HG02970 (cell line): ENCODE data around the gene PITHD1.
"Not testable (repeated sequence)": the region's sequence is repeated elsewhere in the genome, so short reads cannot be mapped to it uniquely, and the experiment has no call there.

Source experiments
- ATAC-seq: cut with Tn5 transposase; IDR thresholded peaks from one replicate; pipeline ENCODE4 v1.9.1; 2021; ENCODE audit warnings: mild to moderate bottlenecking, moderate library complexity, moderate number of reproducible peaks; ENCODE audit not compliant: unreplicated experiment, low FRiP score

The PITHD1 gene, protein sequence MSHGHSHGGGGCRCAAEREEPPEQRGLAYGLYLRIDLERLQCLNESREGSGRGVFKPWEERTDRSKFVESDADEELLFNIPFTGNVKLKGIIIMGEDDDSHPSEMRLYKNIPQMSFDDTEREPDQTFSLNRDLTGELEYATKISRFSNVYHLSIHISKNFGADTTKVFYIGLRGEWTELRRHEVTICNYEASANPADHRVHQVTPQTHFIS

DNA sequence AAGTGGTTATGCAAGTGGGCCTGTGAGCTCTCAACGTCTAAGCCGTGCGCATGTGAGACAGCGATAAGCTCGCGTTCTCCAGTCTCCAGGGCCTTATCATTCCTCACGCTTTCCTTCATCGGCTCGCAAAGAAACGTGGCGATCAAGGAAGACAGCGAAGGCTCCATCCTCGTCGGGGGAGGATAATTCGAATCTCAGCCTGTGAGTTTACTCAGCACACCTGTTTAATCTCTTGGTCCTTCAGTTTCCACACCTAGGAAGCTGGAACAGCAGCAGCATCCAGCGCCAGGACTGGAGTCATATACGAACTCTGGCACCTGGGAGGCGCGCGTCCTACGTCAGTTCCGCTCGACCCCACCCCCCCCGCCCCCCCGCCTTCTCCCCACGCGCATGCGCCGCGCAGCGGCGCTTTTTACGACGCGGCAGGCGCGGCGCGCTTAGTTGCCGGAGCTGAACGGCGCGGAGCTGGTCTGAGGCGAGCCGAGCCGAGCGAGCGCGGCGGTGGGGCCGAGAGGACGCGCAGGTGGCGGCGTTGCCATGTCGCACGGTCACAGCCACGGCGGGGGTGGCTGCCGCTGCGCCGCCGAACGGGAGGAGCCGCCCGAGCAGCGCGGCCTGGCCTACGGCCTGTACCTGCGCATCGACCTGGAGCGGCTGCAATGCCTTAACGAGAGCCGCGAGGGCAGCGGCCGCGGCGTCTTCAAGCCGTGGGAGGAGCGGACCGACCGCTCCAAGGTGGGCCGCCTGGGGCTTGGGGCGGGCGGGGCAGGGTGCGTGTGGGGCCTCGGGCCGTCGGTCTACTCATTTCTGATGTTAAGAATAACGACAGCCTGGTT, at the start of gene PITHD1:
TSS of gene PITHD1 (plus strand) at position 440 of the 836 bp plus-strand sequence. CDS start at position 538, 98 bp downstream.
- ATAC-seq, result peak; percentile 75

DNA sequence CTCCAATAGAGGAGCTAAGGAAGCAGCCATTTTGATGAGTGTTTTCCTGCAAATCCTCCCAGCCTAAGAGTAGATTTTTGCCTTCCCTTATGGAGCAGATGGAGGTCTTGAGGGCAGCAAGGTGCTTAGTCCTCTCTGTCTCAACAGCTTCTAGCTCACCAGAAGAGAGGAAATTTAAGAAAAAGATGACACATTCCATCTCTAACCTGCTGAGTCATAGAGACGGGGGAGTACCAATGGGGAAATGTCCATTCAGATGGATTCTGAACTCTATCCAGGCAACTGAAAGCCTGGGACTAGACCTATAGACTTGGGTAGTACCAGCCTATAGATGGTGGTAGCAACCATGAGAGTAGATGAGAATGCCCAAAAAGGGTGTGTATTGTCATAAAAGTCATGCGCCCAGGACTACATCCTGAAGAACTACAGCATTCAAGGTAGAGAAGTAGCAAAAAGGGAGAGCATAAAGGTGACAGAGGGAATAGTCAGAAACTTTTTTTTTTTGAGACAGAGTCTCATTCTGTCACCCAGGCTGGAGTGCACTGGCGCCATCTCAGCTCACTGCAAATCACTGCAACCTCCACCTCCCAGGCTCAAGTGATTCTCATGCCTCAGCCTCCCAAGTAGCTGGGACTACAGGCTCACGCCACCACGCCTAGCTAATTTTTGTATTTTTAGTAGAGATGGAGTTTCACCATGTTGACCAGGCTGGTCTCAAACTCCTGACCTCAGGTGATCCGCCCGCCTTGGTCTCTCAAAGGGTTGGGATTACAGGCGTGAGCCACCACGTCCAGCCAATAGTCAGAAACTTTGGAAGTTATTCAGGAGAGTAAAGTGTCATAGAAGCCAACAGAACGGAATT, 45.6 kb upstream of the PITHD1 start:
- no peak for ATAC-seq

DNA sequence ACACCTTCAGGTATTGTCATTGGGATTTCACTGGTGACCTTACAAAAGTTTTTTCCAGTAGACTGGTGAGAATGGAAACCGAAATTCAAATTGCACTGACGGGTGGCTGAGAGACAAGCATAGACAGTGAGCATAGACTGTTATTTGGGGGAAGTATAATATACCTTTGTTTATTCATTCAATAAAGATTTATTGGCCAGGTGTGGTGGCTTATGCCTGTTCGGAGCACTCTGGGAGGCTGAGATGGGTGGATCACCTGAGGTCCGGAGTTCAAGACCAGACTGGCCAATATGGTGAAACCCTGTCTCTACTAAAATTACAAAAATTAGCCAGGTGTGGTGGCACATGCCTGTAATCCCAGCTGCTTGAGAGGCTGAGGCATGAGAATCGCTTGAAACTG, 44.9 kb upstream of the PITHD1 start:
- not testable (repeated sequence) for ATAC-seq

DNA sequence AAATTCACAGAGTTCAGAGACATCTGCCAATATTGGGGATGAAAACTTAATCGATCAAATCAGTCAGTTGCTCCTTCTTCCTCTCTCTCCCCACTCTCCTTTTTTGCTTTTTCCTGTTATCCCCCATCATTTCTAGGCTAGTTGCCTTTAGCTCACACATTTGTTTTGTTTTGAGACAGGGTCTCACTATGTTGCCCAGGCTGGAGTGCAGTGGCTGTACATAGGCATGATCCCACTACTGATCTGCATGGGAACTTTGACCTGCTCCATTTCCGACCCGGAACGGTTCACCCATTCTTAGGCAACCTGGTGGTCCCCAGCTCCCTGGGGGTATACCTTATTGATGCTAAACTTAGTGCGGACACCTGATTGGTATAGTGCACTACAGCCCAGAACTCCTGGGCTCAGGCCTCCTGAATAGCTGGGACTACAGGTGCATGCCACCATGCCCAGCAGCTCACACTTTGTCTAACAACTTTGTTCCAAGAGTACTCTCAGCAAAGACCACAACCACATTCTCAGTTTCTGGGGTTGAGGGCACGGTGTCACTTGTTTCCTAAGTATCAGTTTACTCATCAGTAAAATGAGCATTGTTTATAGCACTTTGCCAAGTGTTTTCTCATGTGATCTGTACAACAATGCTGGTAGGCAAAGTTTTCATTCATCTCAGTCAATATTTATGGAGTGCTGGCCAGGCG, 41.6 kb upstream of the PITHD1 start:
- no peak for ATAC-seq

DNA sequence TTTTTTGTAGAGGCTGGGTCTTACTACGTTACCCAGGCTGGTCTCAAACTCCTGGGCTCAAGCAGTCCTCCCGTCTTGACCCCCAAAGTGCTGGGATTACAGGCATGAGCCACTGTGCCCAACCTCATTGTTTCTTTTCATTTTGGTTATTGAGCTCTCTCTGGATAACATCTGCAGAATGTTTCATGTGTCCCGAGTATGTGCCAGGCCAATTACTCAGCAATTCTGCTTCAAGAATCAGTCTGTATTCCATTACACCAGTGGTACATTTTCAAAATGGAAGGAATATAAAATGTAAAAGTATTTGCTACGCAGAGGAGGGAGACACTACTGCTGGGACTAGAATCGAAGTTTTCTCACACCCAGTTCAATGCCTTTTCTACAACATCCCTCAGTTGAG, 36.6 kb upstream of the PITHD1 start:
- no peak for ATAC-seq

DNA sequence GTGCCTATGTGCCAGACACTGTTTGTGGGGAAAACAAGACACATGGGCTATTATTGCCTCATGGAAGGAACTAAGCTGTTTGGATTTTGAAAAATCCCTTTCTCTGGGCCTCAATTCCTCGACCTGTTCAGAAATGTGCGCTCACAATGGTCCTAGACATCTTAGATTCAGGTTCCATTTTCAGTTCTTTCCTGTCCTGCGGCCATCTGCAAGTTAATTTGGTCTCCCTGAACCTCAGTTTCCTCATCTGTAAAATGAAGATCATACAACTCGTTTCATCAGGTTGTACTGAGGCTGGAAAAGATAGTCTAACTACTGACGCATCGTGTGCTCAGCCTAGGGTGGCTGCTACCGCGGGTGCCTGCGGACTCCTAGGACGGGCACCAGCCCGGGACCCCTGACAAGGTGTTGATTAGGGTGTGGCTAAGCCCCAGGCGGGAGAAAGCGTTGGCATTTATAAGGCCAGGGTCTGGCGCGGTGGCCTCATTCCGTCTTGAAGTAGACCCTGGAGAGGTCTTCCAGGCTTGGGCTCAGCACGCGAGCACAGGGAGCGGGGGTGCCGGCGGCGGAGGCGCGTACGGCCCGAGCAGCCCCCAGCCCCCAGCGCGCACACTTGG, 35.4 kb upstream of the PITHD1 start:
- no peak for ATAC-seq

DNA sequence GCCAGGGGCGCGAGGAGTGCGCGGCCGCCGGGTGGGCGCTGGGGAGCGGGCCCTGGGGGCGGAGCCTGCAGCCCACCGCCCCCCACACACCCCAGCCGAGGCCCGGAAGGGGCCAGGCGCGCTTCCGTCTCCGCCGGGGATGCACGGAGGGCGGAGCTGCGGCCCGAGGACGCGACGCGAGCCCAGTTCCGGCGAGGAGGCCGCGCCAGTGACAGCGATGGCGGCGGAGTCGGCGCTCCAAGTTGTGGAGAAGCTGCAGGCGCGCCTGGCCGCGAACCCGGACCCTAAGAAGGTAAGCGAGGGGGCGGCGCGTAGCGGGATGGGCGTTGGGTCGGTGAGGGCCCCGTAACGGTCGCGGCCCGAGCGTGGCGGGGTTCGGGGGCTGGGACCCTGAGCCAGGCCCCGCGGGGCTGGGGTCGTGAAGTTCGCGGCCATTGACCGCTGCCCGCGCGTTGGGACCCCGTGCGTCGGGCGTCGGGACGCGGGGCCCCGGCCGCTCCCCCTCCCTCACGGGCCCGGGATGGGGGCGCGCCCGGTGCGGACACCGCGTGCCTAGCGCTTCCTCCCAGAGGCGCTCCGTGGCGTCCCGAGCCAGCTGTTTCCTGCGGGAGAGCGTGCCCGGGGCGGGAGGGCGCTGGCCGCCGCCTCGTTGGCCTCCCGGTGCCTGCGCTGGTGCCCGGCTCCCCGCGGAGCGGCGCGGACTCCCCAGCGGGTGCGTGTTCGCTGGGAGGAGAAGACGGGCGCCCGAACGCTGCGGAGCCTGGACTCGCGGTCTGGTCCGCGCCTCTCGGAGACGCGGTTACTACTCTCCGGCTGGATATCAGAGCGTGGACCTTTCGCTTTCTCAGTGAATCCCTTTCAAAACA, 34.7 kb upstream of the PITHD1 start, which contains the start of gene ELOA:
TSS of gene ELOA (plus strand) at position 185 of the 866 bp plus-strand sequence. CDS start at position 218, 33 bp downstream.
- ATAC-seq, result peak; percentile 74

DNA sequence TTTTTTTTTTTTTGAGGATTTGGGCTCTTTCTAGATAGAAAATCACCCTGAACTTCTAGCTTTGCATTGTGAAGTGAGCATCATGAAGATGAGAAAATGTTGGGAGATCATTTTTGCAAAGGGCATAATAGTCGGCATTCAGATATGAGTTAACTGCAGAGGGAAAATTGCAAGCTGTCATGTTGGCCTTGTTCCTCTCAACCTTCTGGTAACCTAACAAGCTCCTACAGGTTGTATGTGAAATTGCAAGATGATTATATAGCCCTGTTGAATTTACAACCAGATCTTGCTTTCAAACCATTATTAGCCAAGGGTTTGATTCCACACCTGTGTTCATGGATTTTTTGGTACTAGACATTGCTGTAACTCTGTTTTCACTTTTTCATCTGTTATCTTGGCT, 32.7 kb upstream of the PITHD1 start:
- no peak for ATAC-seq

DNA sequence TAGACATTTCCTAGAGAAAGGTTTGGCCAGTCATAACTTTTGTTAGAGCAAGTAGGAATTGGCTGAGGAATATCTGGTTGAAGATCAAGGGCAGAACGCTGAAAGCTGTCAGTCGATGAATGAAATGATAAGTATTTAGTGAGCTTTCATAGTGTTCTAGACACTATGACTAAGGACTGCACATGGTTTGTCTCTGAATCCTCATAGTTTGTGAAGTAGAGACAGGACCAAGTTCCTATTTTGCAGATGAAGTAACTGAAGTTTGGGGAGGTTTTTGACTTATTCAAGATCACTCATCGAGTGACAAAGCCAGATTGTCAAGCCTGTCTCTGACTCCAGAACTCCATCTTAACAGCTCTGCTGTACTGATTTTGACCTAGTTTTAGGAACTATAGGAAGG, 30.2 kb upstream of the PITHD1 start:
- no peak for ATAC-seq

DNA sequence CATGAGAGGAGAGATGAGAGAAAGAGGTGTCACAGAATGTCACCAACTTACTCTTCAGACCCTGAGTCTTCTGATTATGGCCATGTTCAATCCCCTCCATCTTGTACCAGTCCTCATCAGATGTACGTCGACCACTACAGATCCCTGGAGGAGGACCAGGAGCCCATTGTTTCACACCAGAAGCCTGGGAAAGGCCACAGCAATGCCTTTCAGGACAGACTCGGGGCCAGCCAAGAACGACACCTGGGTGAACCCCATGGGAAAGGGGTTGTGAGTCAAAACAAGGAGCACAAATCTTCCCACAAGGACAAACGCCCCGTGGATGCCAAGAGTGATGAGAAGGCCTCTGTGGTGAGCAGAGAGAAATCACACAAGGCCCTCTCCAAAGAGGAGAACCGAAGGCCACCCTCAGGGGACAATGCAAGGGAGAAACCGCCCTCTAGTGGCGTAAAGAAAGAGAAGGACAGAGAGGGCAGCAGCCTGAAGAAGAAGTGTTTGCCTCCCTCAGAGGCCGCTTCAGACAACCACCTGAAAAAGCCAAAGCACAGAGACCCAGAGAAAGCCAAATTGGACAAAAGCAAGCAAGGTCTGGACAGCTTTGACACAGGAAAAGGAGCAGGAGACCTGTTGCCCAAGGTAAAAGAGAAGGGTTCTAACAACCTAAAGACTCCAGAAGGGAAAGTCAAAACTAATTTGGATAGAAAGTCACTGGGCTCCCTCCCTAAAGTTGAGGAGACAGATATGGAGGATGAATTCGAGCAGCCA, 27.0 kb upstream of the PITHD1 start:
- no peak for ATAC-seq

DNA sequence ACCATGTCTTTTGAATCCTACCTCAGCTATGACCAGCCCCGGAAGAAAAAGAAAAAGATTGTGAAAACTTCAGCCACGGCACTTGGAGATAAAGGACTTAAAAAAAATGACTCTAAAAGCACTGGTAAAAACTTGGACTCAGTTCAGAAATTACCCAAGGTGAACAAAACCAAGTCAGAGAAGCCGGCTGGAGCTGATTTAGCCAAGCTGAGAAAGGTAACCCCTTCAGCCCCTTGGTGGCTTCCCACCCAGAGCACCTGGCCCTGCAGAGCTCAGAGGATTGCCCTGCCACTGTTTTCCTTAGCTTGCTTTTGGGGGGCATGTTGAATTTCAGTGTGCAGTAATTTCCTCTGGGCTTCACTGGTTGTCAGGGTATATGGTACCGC, 26.4 kb upstream of the PITHD1 start:
- ATAC-seq, result no peak

DNA sequence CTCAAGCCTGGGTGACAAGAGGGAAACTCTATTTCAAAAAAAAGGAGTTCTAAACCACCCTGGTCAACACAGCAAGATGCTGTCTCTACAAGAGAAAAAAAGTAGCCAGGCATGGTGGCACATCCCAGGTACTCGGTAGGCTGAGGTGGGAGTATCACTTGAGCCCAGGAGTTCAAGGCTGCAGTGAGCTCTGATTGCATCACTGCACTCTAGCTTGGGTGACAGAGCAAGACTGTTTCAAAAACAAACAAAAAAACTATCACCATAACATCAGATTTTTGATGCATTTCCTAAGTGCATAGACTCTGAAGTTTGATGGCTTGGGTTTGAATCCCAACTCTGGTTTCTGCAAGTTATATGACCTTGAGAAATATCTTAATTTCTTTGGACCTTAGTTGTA, 25.3 kb upstream of the PITHD1 start:
- no peak for ATAC-seq

DNA sequence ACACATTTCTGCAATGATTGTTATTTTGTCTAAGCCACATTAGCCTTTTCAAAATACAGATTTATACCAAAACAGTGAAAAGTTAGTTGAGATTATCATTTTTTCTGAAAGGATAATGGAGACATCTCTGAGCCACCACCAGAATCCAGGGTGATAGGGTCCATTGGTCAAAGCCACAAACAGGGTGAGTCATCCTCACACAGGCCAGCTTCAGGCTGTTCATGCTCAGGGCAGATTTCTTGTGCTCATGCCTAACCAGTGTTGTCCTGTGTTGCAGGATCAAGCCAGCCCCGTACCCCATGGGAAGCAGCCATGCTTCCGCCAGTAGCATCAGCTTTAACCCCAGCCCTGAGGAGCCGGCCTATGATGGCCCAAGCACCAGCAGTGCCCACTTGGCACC, 21.5 kb upstream of the PITHD1 start:
- ATAC-seq, result no peak

DNA sequence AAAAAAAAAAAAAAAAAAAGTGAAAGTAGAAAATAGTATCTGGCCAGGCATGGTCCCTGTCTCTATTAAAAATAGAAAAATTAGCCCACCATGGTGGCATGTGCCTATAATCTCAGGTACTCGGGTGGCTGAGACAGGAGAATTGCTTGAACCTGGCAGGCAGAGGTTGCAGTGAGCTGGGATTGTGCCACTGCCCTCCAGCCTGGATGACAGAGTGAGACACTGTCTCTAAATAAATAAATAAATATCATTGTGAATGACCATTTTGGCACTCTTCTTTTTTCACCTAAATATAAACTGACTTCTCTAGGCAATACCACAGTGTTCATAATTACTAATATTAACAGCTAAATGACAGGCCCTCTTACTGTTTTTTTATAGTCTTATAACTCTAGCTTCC, 20.4 kb upstream of the PITHD1 start:
- no peak for ATAC-seq

DNA sequence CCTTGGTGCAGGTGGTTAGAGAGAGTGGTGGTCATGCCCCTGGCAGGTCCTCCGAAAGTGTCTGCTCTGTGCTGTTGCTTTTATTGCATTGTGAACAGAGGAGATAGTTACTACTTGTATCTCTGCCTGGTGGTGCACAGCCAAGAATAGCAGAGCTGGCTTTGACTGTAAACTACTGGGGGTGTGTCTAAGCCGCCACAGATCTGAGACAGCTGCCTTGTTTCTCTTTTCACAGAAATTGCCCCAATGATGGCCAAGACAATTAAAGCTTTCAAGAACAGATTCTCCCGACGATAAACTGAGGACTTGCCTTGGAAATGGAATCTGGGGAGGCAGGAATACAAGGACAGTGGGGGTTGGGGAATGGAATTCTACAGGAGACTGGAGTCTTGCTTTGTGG, 18.9 kb upstream of the PITHD1 start:
- ATAC-seq, result no peak

DNA sequence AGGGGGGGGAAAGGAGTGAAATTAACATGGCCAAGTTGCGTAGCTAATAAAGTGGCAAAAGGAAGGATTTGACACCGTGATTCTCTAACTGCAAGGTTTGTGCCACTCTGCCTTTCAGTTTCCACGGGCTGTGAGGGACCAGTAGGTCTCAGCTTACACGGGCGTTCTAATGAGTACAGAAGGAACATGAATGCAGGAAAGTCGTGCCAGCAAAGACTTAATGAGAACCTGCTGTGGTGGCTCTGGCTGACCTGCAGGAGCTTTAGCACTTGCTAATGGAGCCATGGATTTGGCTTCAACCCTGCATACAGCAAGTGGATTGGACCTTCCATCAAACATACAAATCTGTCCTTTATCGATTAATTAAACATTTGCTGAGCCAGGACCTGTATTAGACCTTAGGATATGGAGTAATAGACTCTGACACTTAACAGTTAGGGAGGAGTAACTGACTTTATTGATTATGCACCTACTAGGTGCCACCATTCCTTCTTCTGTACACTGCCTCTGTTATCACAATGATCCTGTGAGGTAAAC, 15.1 kb upstream of the PITHD1 start:
- no peak for ATAC-seq

DNA sequence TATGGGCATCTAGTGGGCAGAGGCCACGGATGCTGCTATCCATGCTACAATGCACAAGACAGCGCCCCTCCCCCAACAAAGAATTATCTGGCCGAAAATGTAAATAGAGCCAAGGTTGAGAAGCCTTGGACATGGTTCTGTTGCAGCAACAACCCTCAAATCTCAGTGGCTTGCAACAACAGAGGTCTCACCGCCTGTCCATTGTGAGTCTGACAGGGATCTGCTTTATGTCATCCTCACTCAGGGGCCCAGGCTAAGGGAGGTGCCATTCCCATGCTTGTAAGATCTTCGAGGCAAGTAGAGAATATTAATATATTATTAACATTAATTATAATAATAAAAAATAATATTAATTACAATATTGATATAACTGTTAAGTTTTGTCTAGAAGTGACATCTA, 9.5 kb upstream of the PITHD1 start:
- no peak for ATAC-seq
